ENCODE results near the gene TTC23L. TPM values are rescaled to one million over a fixed set of nuclear protein-coding genes. Genes with fewer than 3 reads are reported as not detected.

TTC23L gene
- polyA plus RNA-seq, 1 experiment: not detected

DNA sequence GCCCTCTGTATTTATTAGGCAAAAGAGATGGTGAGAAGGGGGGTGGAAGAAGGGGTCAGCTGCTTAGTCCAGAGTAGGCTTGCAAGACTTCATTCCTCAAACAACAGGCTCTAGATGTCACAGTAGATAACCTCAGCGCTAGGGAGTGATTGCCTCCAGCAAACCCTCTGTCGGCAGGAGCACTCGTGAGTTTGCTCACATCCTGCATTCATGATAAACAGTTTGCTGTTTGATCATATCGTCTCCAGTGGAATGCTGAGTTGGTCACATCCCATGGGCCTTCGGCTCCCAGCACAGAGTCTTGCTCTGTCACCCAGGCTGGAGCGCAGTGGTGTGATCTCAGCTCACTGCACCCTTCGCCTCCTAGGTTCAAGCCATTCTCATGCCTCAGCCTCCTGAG is 3.6 kb downstream of the TTC23L start:
- TF ChIP-seq, protein P1, sequence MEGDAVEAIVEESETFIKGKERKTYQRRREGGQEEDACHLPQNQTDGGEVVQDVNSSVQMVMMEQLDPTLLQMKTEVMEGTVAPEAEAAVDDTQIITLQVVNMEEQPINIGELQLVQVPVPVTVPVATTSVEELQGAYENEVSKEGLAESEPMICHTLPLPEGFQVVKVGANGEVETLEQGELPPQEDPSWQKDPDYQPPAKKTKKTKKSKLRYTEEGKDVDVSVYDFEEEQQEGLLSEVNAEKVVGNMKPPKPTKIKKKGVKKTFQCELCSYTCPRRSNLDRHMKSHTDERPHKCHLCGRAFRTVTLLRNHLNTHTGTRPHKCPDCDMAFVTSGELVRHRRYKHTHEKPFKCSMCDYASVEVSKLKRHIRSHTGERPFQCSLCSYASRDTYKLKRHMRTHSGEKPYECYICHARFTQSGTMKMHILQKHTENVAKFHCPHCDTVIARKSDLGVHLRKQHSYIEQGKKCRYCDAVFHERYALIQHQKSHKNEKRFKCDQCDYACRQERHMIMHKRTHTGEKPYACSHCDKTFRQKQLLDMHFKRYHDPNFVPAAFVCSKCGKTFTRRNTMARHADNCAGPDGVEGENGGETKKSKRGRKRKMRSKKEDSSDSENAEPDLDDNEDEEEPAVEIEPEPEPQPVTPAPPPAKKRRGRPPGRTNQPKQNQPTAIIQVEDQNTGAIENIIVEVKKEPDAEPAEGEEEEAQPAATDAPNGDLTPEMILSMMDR (IDR thresholded peaks at IDR 0.05; ENCODE audit: insufficient read depth, low read depth, low read length): no peak
- H3K36me3 ChIP-seq (ENCODE audit: control insufficient read depth, insufficient read depth, low read length): no peaks in the 10 kb centered on the region
- H3K4me3 ChIP-seq (ENCODE audit: low read depth, low read length): no peak overlapping the region
- DNase-seq (ENCODE audit: low read depth): no peak
- no peaks in the 10 kb centered on the region; the same call in 1 of the 2 replicates for H3K27me3 ChIP-seq (ENCODE audit: control insufficient read depth, insufficient read depth, low read length)
- ChIA-PET CTCF (interaction anchor here (1.2 kb wide), 1 partner anchor 56 kb away, joined by 3 read pairs; no protein-coding TSS in a partner anchor), POLR2A (no interaction called here)

DNA sequence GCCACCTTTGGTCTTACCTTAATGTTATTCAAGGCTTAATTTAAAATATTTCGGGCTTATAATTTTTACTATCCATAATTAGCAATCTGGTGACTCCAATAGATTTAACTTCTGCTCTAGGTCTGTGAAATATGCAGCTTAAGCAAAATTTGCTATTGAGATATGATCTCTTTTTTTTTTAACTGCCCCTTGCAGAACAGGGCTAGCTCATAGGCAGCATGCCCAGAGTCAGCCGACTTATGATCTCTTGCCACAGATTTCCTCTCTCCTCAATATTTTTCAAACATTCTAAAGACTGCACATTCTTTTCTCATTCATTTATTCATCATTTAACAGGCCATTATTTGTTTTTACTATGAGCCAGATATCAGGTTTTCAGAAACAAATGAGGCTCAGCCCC is 4.5 kb downstream of the TTC23L start:
- Histone ChIP-seq H3K36me3 (ENCODE audit: control insufficient read depth, insufficient read depth, low read length) (no peaks in the 10 kb centered on the region), H3K4me3 (ENCODE audit: low read depth, low read length) (no peak overlapping the region), H3K27me3 (ENCODE audit: control insufficient read depth, insufficient read depth, low read length) (no peaks in the 10 kb centered on the region; the same call in 1 of the 2 replicates)
- TF ChIP-seq, protein P1 (IDR thresholded peaks at IDR 0.05; ENCODE audit: insufficient read depth, low read depth, low read length): no peak
- CTCF ChIA-PET: interaction anchor here (1.2 to 1.3 kb wide), 2 partner anchors 10 to 55 kb away, joined by 3 read pairs; no protein-coding TSS in a partner anchor
- POLR2A ChIA-PET: no interaction called here
- DNase-seq (ENCODE audit: low read depth): no peak

DNA sequence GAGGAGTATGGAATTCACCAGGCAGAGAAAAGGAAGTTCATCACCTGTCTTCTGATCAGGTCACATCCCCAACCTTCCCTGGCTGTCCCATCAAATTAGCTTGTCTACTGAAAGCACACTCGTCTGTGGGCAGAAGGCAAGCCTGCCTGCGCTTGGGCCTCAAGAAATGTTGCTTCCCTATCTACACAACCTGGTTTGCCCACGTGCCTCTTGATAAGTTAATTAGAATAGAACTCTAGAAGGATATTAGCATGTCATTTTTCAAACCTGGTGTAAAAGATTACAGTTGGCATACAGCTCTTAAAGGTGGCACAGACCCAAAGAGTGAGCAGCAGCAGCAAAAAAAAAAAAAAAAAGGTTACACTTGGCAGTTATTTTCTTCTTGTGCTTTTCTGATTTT is 5.1 kb downstream of the TTC23L start:
- no peaks in the 10 kb centered on the region for H3K36me3 ChIP-seq (ENCODE audit: control insufficient read depth, insufficient read depth, low read length)
- CTCF ChIA-PET: interaction anchor here (1.3 kb wide), 1 partner anchor 10 kb away, joined by 3 read pairs; no protein-coding TSS in a partner anchor
- no peaks in the 10 kb centered on the region; the same call in 1 of the 2 replicates for H3K27me3 ChIP-seq (ENCODE audit: control insufficient read depth, insufficient read depth, low read length)
- no peak for DNase-seq (ENCODE audit: low read depth)
- TF ChIP-seq, protein P1 (IDR thresholded peaks at IDR 0.05; ENCODE audit: insufficient read depth, low read depth, low read length): no peak
- no peak overlapping the region for H3K4me3 ChIP-seq (ENCODE audit: low read depth, low read length)
- POLR2A ChIA-PET: no interaction called here

DNA sequence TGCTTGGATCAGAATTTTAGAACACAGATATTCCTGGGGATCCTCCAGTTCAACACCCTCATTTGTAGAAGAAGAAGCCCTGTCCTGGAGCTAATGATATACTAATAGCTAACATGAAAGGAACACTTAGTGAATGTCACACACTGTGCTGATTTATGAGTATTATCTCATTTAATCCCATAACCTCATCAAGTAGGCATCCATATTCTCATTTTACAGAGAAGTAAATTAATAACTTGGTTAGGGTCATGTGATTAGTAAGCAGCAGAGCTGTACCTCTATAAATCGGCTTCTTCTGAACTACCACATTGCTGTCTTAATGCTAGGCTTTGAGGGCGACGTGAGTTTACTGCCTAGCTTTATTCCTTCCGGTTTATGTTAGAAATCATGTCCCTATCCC is 6.0 kb downstream of the TTC23L start:
- TF ChIP-seq, protein P1 (IDR thresholded peaks at IDR 0.05; ENCODE audit: insufficient read depth, low read depth, low read length): no peak
- POLR2A ChIA-PET: no interaction called here
- no peak for DNase-seq (ENCODE audit: low read depth)
- H3K36me3 ChIP-seq (ENCODE audit: control insufficient read depth, insufficient read depth, low read length): no peaks in the 10 kb centered on the region
- no peak overlapping the region for H3K4me3 ChIP-seq (ENCODE audit: low read depth, low read length)
- H3K27me3 ChIP-seq (ENCODE audit: control insufficient read depth, insufficient read depth, low read length): no peaks in the 10 kb centered on the region; the same call in 1 of the 2 replicates
- CTCF ChIA-PET: interaction anchor here (0.9 to 1.7 kb wide), 3 partner anchors 10 to 1081 kb away, joined by 3 to 5 read pairs (median 4); no protein-coding TSS in a partner anchor

DNA sequence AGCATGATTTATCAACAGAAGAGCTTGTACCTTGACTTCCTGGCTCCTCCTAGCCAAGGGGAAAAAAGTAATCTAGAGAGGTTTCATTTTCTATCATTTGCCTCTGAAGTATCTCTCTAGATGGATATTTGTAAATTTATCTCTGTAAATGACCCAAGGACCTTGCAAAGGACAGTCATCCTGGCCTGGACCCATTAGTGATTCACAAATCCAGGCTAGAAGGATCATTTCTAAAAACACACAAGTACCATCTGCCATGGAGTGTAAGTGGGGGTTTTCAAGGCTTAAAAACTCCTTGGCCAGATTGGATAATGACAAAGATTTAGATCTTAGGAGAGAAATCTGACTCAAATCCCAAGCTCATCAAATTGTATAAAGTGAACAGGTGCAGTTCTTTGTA is 8.1 kb downstream of the TTC23L start:
- POLR2A ChIA-PET: no interaction called here
- no peaks in the 10 kb centered on the region for H3K36me3 ChIP-seq (ENCODE audit: control insufficient read depth, insufficient read depth, low read length)
- no peak overlapping the region for H3K4me3 ChIP-seq (ENCODE audit: low read depth, low read length)
- CTCF ChIA-PET: interaction anchor here (1.2 kb wide), 1 partner anchor 8 kb away, joined by 3 read pairs; the partner anchor contains the start of gene TTC23L
- DNase-seq (ENCODE audit: low read depth): no peak
- no peaks in the 10 kb centered on the region; the same call in 1 of the 2 replicates for H3K27me3 ChIP-seq (ENCODE audit: control insufficient read depth, insufficient read depth, low read length)
- TF ChIP-seq, protein P1 (IDR thresholded peaks at IDR 0.05; ENCODE audit: insufficient read depth, low read depth, low read length): no peak
